IMR-90 (cell line): Measurements from ENCODE around the gene PPP2R1A. TPM values are rescaled to one million over a fixed set of nuclear protein-coding genes. Genes with fewer than 3 reads are reported as not detected.

ENCODE experiments used
- ATAC-seq: fragments of 200-7000 bp; cut with Tn5 transposase; 2 replicates; pipeline ENCODE4 v1.9.1; 2020; ENCODE audit warnings: low read depth, mild to moderate bottlenecking, moderate library complexity
- BruUV-seq: library from RNA; stranded (reverse); fragments of 400-500 nt; replicated peaks from 2 replicates; lab custom pipeline; 2021; lab: Mats Ljungman, UMichigan
- CTCF ChIA-PET: fragments of 300-600 bp; formaldehyde crosslinking; extraction: SDS; loops from one replicate; lab custom pipeline; 2021; ENCODE audit warnings: antibody characterized with exemption; lab: Yijun Ruan, JAX
- POLR2A ChIA-PET: fragments of 300-600 bp; sonication (Branson Sonifier 250); formaldehyde crosslinking; loops from one replicate; lab custom pipeline; 2022; ENCODE audit warnings: antibody characterized with exemption; ENCODE audit not compliant: unreplicated experiment; lab: Charles Lee
- DNase-seq: peaks from one replicate; pipeline ENCODE4 v3.0.0; 2013
- H2AFZ ChIP-seq: replicated peaks from 2 replicates; pipeline ENCODE3; 2013; ENCODE audit warnings: low read length, mild to moderate bottlenecking; ENCODE audit not compliant: poor library complexity
- H2AK5ac ChIP-seq: 2 replicates; pipeline ENCODE4 v1.6.1; 2013; ENCODE audit warnings: low read depth, low read length, inconsistent platforms
- H2AK9ac ChIP-seq: replicated peaks from 2 replicates; pipeline ENCODE3; 2013; ENCODE audit warnings: mild to moderate bottlenecking, low read depth, low read length, moderate library complexity; ENCODE audit not compliant: poor library complexity
- H2BK120ac ChIP-seq: 2 replicates; pipeline ENCODE4 v1.6.1; 2013; ENCODE audit warnings: low read depth, low read length, inconsistent platforms
- H2BK15ac ChIP-seq: 3 replicates; pipeline ENCODE4 v1.6.1; 2013; ENCODE audit warnings: low read depth, low read length, inconsistent platforms
- H2BK20ac ChIP-seq: 2 replicates; pipeline ENCODE4 v1.6.1; 2013; ENCODE audit warnings: low read depth, mild to moderate bottlenecking, inconsistent platforms, low read length, moderate library complexity
- H2BK5ac ChIP-seq: 2 replicates; pipeline ENCODE4 v1.6.1; 2013; ENCODE audit warnings: mild to moderate bottlenecking, low read depth, low read length, inconsistent platforms; ENCODE audit not compliant: poor library complexity, severe bottlenecking
- H3K14ac ChIP-seq: replicated peaks from 2 replicates; pipeline ENCODE4 v1.6.1; 2013; ENCODE audit warnings: low read depth, low read length, inconsistent platforms
- H3K18ac ChIP-seq: 2 replicates; pipeline ENCODE4 v1.6.1; 2013; ENCODE audit warnings: low read depth, low read length, control low read depth
- H3K23ac ChIP-seq: 2 replicates; pipeline ENCODE4 v1.6.1; 2013; ENCODE audit warnings: low read depth, low read length, inconsistent platforms
- H3K27ac ChIP-seq: 2 replicates; pipeline ENCODE4 v1.5.1; 2013; ENCODE audit warnings: mild to moderate bottlenecking, control low read depth, low read length; ENCODE audit not compliant: insufficient read depth
- H3K27me3 ChIP-seq: 2 replicates; pipeline ENCODE4 v1.6.1; 2013; ENCODE audit warnings: low read length; ENCODE audit not compliant: control insufficient read depth, insufficient read depth
- H3K36me3 ChIP-seq: 2 replicates; pipeline ENCODE4 v1.6.1; 2013; ENCODE audit warnings: low read length, mixed read lengths; ENCODE audit not compliant: control insufficient read depth, insufficient read depth
- H3K4ac ChIP-seq: 2 replicates; pipeline ENCODE4 v1.6.1; 2013; ENCODE audit warnings: low read depth, low read length, inconsistent platforms
- H3K4me1 ChIP-seq: 2 replicates; pipeline ENCODE4 v1.6.1; 2013; ENCODE audit warnings: low read length, mixed read lengths; ENCODE audit not compliant: control insufficient read depth, insufficient read depth
- H3K4me2 ChIP-seq: 2 replicates; pipeline ENCODE4 v1.6.1; 2013; ENCODE audit warnings: low read depth, mild to moderate bottlenecking, control low read depth, low read length, moderate library complexity
- H3K4me3 ChIP-seq: 2 replicates; pipeline ENCODE4 v1.5.1; 2013; ENCODE audit warnings: low read depth, mild to moderate bottlenecking, control low read depth, low read length, moderate library complexity; ENCODE audit not compliant: insufficient read depth
- H3K56ac ChIP-seq: 2 replicates; pipeline ENCODE4 v1.6.1; 2013; ENCODE audit warnings: low read length, inconsistent platforms; ENCODE audit not compliant: insufficient read depth; ENCODE audit errors: extremely low read depth
- H3K79me1 ChIP-seq, 2 experiments: 2 replicates each; pipeline ENCODE4 v1.6.1; 2013; ENCODE audit warnings: low read length in 2 of 2, inconsistent platforms in 1 of 2, low read depth in 1 of 2
- H3K9ac ChIP-seq: 2 replicates; pipeline ENCODE4 v1.6.1; 2013; ENCODE audit warnings: low read depth, low read length, control low read depth
- H3K9me1 ChIP-seq: 2 replicates; pipeline ENCODE4 v1.6.1; 2013; ENCODE audit warnings: low read length, inconsistent platforms; ENCODE audit not compliant: insufficient read depth
- H3K9me3 ChIP-seq: 2 replicates; pipeline ENCODE4 v1.6.1; 2013; ENCODE audit warnings: low read length; ENCODE audit not compliant: control insufficient read depth, insufficient read depth
- H4K20me1 ChIP-seq: 2 replicates; pipeline ENCODE4 v1.6.1; 2013; ENCODE audit warnings: low read length, inconsistent platforms; ENCODE audit not compliant: insufficient read depth
- H4K5ac ChIP-seq: 2 replicates; pipeline ENCODE4 v1.6.1; 2013; ENCODE audit warnings: mild to moderate bottlenecking, low read depth, low read length, control low read depth
- H4K8ac ChIP-seq, 2 experiments: 2 replicates each; pipeline ENCODE4 v1.6.1; 2013; ENCODE audit warnings: low read depth in 2 of 2, low read length in 2 of 2, control low read depth in 1 of 2, inconsistent platforms in 1 of 2
- H4K91ac ChIP-seq: 2 replicates; pipeline ENCODE4 v1.6.1; 2013; ENCODE audit warnings: low read depth, low read length, inconsistent platforms; ENCODE audit not compliant: insufficient read depth
- BHLHE40 ChIP-seq: fragments of 150-350 bp; IDR thresholded peaks from 2 replicates; pipeline ENCODE4 v1.6.1; 2016; ENCODE audit warnings: mild to moderate bottlenecking, low read depth, low read length
- CEBPB ChIP-seq: IDR thresholded peaks from 2 replicates; pipeline ENCODE4 v1.6.1; 2012; ENCODE audit warnings: low read depth, low read length, improper control_type of control experiment
- CHD1 ChIP-seq: IDR thresholded peaks from 2 replicates; pipeline ENCODE4 v1.6.1; 2012; ENCODE audit warnings: low read depth, low read length, improper control_type of control experiment
- ELK1 ChIP-seq: fragments of 150-350 bp; IDR thresholded peaks from 2 replicates; pipeline ENCODE4 v1.6.1; 2016; ENCODE audit warnings: low read depth, mild to moderate bottlenecking, low read length, moderate library complexity, borderline replicate concordance
- FOS ChIP-seq: fragments of 150-350 bp; IDR thresholded peaks from 2 replicates; pipeline ENCODE4 v1.6.1; 2016; ENCODE audit warnings: low read depth, low read length
- MAFK ChIP-seq: IDR thresholded peaks from 2 replicates; pipeline ENCODE4 v1.6.1; 2012; ENCODE audit warnings: low read depth, low read length, improper control_type of control experiment
- MAZ ChIP-seq: IDR thresholded peaks from 2 replicates; pipeline ENCODE4 v1.6.1; 2012; ENCODE audit warnings: low read depth, mild to moderate bottlenecking, low read length, improper control_type of control experiment, moderate library complexity, borderline replicate concordance
- MXI1 ChIP-seq: IDR thresholded peaks from 2 replicates; pipeline ENCODE4 v1.6.1; 2012; ENCODE audit warnings: low read depth, mild to moderate bottlenecking, low read length, moderate library complexity, borderline replicate concordance
- POLR2A ChIP-seq: IDR thresholded peaks from 2 replicates; pipeline ENCODE4 v1.6.1; 2012; ENCODE audit warnings: mild to moderate bottlenecking, low read depth, low read length
- RAD21 ChIP-seq: IDR thresholded peaks from 2 replicates; pipeline ENCODE4 v1.6.1; 2012; ENCODE audit warnings: low read length, improper control_type of control experiment
- RCOR1 ChIP-seq: IDR thresholded peaks from 2 replicates; pipeline ENCODE4 v1.6.1; 2012; ENCODE audit warnings: mild to moderate bottlenecking, low read length, improper control_type of control experiment; ENCODE audit not compliant: insufficient replicate concordance
- RFX5 ChIP-seq: IDR thresholded peaks from 2 replicates; pipeline ENCODE4 v1.8.0; 2012; ENCODE audit warnings: low read depth, mild to moderate bottlenecking, low read length, moderate library complexity
- SMC3 ChIP-seq: fragments of 150-350 bp; IDR thresholded peaks from 2 replicates; pipeline ENCODE4 v1.6.1; 2016; ENCODE audit warnings: low read depth, mild to moderate bottlenecking, antibody characterized with exemption, low read length, moderate library complexity
- WGBS, 2 experiments: methylation state at CpG; one replicate each; pipeline versions ENCODE4 v1.1.5 to v1.1.7; 2013; ENCODE audit warnings: missing lambda C conversion rate in 2 of 2; ENCODE audit not compliant: insufficient read length in 1 of 2; ENCODE audit errors: extremely low coverage in 2 of 2; 5-methylcytosine and 5-hydroxymethylcytosine counted together
- dilution Hi-C: fragments of 300-500 bp; cut with HindIII; formaldehyde crosslinking; loops from one replicate; pipeline ENCODE4 v1.14.3; 2018; ENCODE audit warnings: low sequenced_read_pairs; ENCODE audit not compliant: unreplicated experiment
- in situ Hi-C: fragments of 300-500 bp; cut with MboI; formaldehyde crosslinking; loops from 3 replicates; pipeline ENCODE4 v1.14.3; 2019; ENCODE audit warnings: low sequenced_read_pairs, inconsistent platforms, mixed read lengths
- intact Hi-C: fragments of 100-400 bp; cut with micrococcal nuclease; formaldehyde crosslinking; loops from 2 replicates; pipeline ENCODE4 v1.10.0; 2022
- polyA plus RNA-seq, 3 experiments: library from polyadenylated mRNA; depleted of rRNA; stranded (reverse); fragments of >200 nt; gene quantifications; 2 replicates each; pipeline ENCODE4 v1.2.3, GENCODE V29; 2012; ENCODE audit warnings: low replicate concordance in 1 of 3
- total RNA-seq: library from RNA; depleted of rRNA; stranded (reverse); fragments of >200 nt; gene quantifications from 2 replicates; pipeline ENCODE4 v1.2.3, GENCODE V29; 2012
- TF ChIP-seq, protein P1 (sequence below): fragments of 150-350 bp; IDR thresholded peaks from 2 replicates; pipeline ENCODE4 v1.6.1; 2017; ENCODE audit warnings: mild to moderate bottlenecking, antibody characterized with exemption, low read length, low read depth
- TF ChIP-seq, protein P2 (sequence below): conservative IDR thresholded peaks from 2 replicates; pipeline ENCODE4 v1.5.1; 2012; ENCODE audit warnings: mild to moderate bottlenecking, low read depth, low read length, improper control_type of control experiment

Gene PPP2R1A
- total and polyA plus RNA-seq, 2 of the 4 experiments (the other 2 are of a cell fraction): 173 to 250 TPM

GRCh38 chr19:52155596-52156359 lies 34.1 kb upstream of the PPP2R1A start:
- Histone ChIP-seq H2BK15ac (no peak overlapping the region), H3K56ac (no peak overlapping the region), H2AK9ac (no peak overlapping the region), H3K9ac (no peak overlapping the region), H2BK5ac (no peak overlapping the region), H3K23ac (no peak overlapping the region), H3K14ac (no peak overlapping the region), H3K18ac (no peak overlapping the region), H3K36me3 (peaks cover 17% of the 10 kb centered on the region), H4K5ac (no peak overlapping the region), H3K79me1 (no peaks in the 10 kb centered on the region), H4K8ac (no peak overlapping the region), H2BK20ac (no peak overlapping the region), H4K91ac (no peak overlapping the region), H3K4ac (no peak overlapping the region), H2BK120ac (no peak overlapping the region), H3K9me3 (peaks cover 65% of the 10 kb centered on the region), H3K27ac (no peak overlapping the region), H3K4me1 (no peaks in the 10 kb centered on the region), H3K27me3 (no peaks in the 10 kb centered on the region), H3K9me1 (no peaks in the 10 kb centered on the region), H4K20me1 (no peaks in the 10 kb centered on the region), H3K4me3 (no peak overlapping the region), H3K4me2 (no peak overlapping the region), H2AFZ (no peak overlapping the region), H2AK5ac (no peak overlapping the region)
- TF ChIP-seq RFX5 (no peak), SMC3 (no peak), FOS (no peak), RCOR1 (no peak), BHLHE40 (no peak), MAFK (no peak), RAD21 (no peak), ELK1 (no peak), MXI1 (no peak), POLR2A (no peak), MAZ (no peak), CEBPB (no peak), CHD1 (no peak)
- TF ChIP-seq, protein P1, sequence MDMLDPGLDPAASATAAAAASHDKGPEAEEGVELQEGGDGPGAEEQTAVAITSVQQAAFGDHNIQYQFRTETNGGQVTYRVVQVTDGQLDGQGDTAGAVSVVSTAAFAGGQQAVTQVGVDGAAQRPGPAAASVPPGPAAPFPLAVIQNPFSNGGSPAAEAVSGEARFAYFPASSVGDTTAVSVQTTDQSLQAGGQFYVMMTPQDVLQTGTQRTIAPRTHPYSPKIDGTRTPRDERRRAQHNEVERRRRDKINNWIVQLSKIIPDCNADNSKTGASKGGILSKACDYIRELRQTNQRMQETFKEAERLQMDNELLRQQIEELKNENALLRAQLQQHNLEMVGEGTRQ: no peak
- TF ChIP-seq, protein P2, sequence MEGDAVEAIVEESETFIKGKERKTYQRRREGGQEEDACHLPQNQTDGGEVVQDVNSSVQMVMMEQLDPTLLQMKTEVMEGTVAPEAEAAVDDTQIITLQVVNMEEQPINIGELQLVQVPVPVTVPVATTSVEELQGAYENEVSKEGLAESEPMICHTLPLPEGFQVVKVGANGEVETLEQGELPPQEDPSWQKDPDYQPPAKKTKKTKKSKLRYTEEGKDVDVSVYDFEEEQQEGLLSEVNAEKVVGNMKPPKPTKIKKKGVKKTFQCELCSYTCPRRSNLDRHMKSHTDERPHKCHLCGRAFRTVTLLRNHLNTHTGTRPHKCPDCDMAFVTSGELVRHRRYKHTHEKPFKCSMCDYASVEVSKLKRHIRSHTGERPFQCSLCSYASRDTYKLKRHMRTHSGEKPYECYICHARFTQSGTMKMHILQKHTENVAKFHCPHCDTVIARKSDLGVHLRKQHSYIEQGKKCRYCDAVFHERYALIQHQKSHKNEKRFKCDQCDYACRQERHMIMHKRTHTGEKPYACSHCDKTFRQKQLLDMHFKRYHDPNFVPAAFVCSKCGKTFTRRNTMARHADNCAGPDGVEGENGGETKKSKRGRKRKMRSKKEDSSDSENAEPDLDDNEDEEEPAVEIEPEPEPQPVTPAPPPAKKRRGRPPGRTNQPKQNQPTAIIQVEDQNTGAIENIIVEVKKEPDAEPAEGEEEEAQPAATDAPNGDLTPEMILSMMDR: no peak
- no peak for DNase-seq
- BruUV-seq: no TSS peak
- ChIA-PET CTCF (no interaction called here), POLR2A (no interaction called here)
- no CpG with 5 or more reads among the region's 15 CpGs for WGBS, 2 experiments
- intact Hi-C loops: no loop called here
- ATAC-seq: no peak
- dilution Hi-C loops: no loop called here
- in situ Hi-C loops: no loop called here
